Measurements from ENCODE around the gene TATDN2.
"Not testable (repeated sequence)": the region's sequence is repeated elsewhere in the genome, so short reads cannot be mapped to it uniquely, and the experiment has no call there.

TATDN2 gene

DNA sequence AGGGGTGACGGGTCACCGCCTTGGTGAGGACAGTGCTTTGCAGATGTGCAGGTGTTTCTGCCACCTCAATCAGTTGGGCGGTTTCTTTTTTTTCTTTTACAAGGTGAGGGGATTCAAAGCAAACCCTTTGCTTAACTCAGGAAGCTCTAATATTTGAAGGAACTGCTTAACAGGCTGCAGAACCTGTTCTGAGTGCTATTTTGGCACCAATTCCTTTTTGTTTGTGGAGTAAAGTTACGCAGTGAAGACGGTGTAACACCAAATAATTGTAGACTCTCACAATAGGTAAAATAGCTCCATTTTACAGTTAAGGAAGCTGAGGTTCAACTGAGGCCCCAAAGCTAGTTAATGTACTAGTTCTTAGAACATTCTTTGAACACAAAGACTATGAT lies 37.9 kb downstream of the TATDN2 start:
- in situ Hi-C loops (cut with MboI; ENCODE audit: low pct_unique_long_range_greater_than_20kb, low sequenced_read_pairs): no loop called here
- no peak for DNase-seq

DNA sequence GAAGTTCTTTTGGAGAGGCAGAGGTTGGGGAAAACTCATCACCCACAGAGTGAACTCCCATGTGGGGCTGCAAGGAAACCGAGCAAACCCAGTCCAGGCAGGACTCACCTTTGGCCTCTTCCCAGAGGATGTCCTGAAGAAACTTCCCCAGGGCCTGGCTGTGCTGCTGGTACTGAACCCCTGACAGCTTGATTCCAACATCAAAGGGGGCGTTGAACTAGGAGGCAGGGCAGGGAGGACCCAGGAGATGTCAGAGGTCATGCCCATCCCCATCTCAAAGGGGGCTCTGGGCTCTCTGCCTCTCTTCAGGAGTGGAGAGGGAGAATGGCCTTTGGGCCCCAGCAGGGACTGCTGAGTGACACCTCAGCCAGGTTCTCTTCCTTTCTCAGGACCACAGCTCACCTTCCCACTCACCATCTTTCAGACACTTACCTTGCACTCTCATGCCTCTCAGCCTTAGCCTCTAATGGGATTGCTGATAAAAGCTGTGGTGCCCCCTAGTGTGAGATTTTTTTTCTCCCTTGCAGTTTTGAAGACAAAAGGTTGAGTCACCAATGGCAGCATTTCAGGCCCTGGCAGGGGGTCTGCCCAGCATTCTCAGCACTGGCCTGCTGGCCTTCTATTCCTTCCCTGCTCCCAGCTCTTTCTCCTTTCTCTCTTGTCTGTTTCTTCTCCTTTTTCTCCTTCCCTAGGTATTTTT lies 38.5 kb downstream of the TATDN2 start:
- in situ Hi-C loops (cut with MboI; ENCODE audit: low pct_unique_long_range_greater_than_20kb, low sequenced_read_pairs): no loop called here
- DNase-seq: peak; percentile 81

GRCh38 chr3:10287936-10288574 lies 39.8 kb downstream of the TATDN2 start:
- no peak for DNase-seq
- in situ Hi-C loops (cut with MboI; ENCODE audit: low pct_unique_long_range_greater_than_20kb, low sequenced_read_pairs): no loop called here

GRCh38 chr3:10288575-10288960 lies 40.3 kb downstream of the TATDN2 start:
- in situ Hi-C loops (cut with MboI; ENCODE audit: low pct_unique_long_range_greater_than_20kb, low sequenced_read_pairs): no loop called here
- no peak for DNase-seq

- DNase-seq: no peak
- in situ Hi-C loops (cut with MboI; ENCODE audit: low pct_unique_long_range_greater_than_20kb, low sequenced_read_pairs): no loop called here
These were observed 40.8 kb downstream of the TATDN2 start for GRCh38 chr3:10289077-10289476.

DNA sequence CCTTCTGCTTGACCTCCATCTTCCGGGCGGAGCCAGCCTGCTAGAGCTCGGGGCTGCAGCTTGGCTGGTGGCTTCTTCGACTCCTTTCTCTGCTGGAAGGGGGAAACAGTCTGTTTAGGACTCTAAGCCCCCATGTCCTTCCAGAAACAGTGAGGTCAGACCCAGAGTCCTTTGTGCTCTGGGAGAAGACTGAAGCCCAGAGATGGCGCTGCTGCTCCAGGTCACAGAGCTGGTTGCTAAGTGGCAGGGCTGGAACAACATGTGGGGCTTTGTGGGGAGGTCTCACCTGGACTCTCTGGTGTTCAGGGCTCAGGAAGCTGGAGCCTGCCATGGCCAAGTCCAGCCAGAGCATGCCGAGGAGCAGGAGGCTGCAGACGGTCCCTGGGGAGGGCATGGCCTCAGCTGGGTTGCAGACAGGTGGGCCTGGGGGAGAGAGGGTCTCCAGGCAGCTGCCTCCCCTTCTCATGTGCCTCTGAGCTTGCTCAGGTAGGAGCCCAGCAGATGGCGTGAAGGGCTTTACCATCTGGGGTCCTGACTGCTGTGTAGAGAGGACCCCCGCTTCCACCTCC lies 41.6 kb downstream of the TATDN2 start:
- DNase-seq: no peak
- in situ Hi-C loops (cut with MboI; ENCODE audit: low pct_unique_long_range_greater_than_20kb, low sequenced_read_pairs): no loop called here

GRCh38 chr3:10290481-10291176 lies 42.4 kb downstream of the TATDN2 start:
- in situ Hi-C loops (cut with MboI; ENCODE audit: low pct_unique_long_range_greater_than_20kb, low sequenced_read_pairs): no loop called here
- DNase-seq: no peak

- DNase-seq: no peak
- in situ Hi-C loops (cut with MboI; ENCODE audit: low pct_unique_long_range_greater_than_20kb, low sequenced_read_pairs): no loop called here
These were observed 43.4 kb downstream of the TATDN2 start for GRCh38 chr3:10291641-10292040.

- in situ Hi-C loops (cut with MboI; ENCODE audit: low pct_unique_long_range_greater_than_20kb, low sequenced_read_pairs): no loop called here
- DNase-seq: peak; percentile 93
These were observed 44.5 kb downstream of the TATDN2 start, which contains the start of gene GHRL for GRCh38 chr3:10292505-10293419. Gene GHRL (minus strand): TSS chr3:10292947. CDS start chr3:10290180, 2,767 bp downstream.

DNA sequence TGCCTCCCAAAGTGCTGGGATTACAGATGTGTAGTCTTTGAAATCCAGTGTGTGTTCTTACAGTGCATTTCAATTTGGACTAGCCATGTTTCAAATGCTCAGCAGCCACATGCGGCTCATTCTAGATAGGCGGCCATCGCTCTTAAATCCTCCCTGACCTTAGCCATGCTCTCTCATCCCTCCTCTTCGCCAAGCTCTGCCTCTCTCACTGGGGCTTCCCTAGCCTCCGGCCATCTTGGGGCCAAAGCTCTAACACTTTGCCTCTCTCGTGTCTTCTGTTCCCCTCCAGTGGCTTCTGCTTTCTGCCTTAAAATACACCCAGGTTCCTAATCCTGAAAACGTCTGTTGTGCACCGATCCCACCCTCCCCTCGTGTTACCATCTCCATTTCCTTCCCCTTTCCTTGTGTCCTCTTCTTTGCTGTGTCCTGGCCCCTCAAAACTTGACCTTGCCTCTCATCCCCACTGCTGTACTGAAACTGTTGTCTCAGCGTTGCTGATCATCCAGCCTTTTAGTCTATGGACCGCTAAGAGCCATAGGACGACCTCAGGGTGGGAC lies 45.8 kb downstream of the TATDN2 start:
- in situ Hi-C loops (cut with MboI; ENCODE audit: low pct_unique_long_range_greater_than_20kb, low sequenced_read_pairs): no loop called here
- DNase-seq: peak; percentile 78

GRCh38 chr3:10298064-10298463 lies 49.8 kb downstream of the TATDN2 start:
- in situ Hi-C loops (cut with MboI; ENCODE audit: low pct_unique_long_range_greater_than_20kb, low sequenced_read_pairs): not testable (repeated sequence)

GRCh38 chr3:10299175-10299574 lies 50.9 kb downstream of the TATDN2 start:
- in situ Hi-C loops (cut with MboI; ENCODE audit: low pct_unique_long_range_greater_than_20kb, low sequenced_read_pairs): no loop called here
- DNase-seq: no peak

More at GRCh38 chr3:10298064-10298463, 49.8 kb downstream of the TATDN2 start:
- DNase-seq: not testable (repeated sequence)

DNA sequence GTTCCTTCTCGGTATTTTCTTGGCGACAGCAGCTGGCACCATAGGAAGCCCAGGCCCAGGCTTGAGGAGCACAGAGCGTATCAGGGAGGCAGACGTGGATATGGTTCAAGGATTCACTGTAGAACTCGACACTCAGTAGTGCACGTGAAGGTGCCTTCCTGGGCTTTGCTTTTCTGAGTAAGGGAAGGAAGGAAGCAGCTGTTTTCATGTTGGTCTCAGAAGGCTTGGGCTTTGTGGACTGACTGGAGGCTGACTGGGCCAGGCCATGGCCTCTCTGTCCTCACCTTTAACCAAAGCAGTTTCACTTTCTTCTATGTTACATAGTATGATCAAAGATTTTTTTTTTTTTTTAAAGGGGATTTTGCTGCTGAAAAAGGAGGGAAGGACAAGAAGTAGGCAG lies 51.4 kb downstream of the TATDN2 start:
- peak; percentile 16 for DNase-seq
- in situ Hi-C loops (cut with MboI; ENCODE audit: low pct_unique_long_range_greater_than_20kb, low sequenced_read_pairs): no loop called here

DNA sequence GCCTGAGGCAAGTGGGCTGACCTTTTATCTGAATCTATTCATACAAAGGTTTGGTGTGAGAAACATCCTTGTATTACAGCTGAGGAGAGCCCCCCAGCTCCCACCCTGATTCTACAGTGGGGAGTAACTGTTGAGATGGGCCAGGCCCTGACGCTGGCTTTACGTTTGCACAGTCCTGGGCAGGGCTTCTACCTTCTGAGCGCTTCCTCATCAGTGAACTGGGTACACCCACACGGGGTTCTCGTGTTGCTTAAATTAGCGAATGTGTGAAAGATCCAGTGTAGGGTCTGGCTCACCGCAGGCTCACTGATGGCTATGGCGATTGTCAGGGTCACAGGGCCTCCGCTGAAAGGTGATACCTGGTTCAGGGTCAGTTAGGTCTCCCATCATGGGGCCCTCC lies 51.8 kb downstream of the TATDN2 start:
- DNase-seq: no peak
- in situ Hi-C loops (cut with MboI; ENCODE audit: low pct_unique_long_range_greater_than_20kb, low sequenced_read_pairs): no loop called here

DNA sequence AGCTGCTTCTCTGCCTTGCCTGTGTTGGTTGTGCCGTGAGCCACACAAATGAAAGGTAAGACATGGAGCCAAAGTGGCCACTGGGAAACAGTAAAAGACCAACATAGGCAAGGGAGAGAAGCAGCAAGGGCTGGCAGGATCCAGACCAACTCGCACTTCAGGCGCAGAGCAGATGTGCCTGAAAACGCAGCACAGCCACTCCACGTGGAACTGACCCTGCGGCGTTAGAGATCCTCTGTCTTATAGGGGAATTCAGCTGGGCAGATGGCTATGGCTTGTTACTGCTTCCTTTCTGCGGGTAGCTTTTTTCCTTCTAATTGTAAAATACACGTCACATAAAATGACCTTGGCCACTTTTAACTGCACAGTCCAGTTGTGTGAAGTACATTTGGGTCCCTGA lies 54.8 kb downstream of the TATDN2 start:
- in situ Hi-C loops (cut with MboI; ENCODE audit: low pct_unique_long_range_greater_than_20kb, low sequenced_read_pairs): no loop called here
- no peak for DNase-seq

GRCh38 chr3:10303785-10304184 lies 55.5 kb downstream of the TATDN2 start:
- DNase-seq: no peak
- in situ Hi-C loops (cut with MboI; ENCODE audit: low pct_unique_long_range_greater_than_20kb, low sequenced_read_pairs): no loop called here

DNA sequence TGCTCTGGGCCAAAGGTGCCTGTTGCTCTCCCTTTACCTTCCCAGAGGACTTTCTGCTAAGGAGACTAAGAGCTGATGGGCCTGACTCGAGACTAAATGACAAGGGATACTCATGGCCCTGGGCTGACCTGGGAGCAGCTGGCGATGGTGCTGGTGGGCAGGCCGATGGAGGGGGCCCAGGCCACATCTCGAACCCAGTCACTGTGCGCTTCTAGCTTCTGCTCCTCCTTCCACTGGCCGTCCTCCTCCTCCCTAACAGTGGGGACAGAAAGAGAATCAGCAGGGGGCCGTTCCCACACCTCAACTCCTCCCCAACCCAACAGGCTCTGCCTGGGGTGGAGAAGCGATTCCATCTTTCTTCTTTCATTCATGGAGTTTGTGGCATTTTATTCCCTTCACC lies 56.6 kb downstream of the TATDN2 start:
- DNase-seq: no peak
- in situ Hi-C loops (cut with MboI; ENCODE audit: low pct_unique_long_range_greater_than_20kb, low sequenced_read_pairs): no loop called here

DNA sequence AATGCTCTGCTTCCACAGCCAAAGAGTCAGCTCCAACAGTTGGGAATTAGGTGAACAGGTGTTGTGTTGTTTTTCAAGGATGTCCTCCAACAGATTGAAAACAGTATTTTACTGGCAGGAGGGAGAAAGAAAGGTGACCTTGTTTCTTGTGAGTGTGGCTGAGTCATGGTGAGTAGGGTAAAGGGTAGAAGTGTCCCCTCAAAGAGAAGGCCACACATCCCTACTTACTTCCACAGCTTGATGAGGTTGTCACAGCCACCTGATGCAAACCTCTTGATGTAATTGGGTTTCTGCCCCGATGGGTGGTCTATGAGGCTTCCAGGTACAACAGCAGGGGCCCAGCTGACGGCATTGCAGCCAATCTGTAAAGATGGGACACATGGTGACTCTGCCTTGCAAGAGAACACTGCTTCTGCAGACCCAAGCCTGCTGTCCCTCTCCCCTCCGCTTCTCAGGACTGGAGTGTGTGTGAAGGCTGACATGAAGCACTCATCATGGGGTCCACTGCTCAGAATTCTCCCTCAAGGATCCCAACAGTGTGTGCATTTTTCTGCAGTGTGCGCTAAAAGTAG lies 57.2 kb downstream of the TATDN2 start:
- DNase-seq: no peak
- in situ Hi-C loops (cut with MboI; ENCODE audit: low pct_unique_long_range_greater_than_20kb, low sequenced_read_pairs): no loop called here

Data from KBM-7 (cell line).